Fibroblast of skin of scalp (primary cell): ENCODE data around the gene EFEMP1.
"Not testable (repeated sequence)": the region's sequence is repeated elsewhere in the genome, so short reads cannot be mapped to it uniquely, and the experiment has no call there.

ENCODE experiments used
- DNase-seq: peaks from one replicate; pipeline ENCODE4 v3.0.0-alpha.2; 2013

Gene EFEMP1

DNA sequence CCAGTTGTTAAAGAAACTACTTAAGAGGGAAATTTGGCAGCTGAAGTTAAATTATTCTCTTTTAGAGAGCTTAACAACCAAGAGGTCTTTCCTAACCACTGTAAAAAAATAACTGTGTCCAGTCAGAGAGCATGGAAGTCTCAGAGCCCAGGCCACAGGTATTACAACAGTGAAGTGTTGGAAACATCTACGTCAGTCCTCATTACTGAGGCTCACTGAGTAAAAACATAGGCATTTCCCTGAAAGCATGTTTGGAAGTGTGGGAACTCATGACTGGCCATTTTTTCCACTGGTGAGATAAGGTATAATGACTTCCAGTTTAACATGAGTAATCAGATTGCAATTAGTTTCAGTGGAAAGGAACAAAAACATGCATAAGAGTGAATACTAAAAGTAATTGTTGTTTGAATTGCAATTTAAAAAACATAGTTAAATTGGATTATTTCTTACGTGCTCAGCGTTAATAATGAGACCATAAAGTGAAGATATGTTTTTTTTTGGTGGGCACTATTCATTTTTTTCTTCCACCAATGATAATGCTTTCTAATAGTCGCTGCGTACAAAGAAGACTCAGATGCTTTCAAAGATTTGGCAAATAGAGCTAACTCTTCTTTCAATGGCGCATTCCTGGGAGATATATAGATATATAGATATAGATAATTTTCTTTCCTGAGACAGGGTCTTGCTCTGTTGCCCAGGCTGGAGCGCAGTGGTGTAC lies 60.8 kb downstream of the EFEMP1 start:
- peak; percentile 99 for DNase-seq

DNA sequence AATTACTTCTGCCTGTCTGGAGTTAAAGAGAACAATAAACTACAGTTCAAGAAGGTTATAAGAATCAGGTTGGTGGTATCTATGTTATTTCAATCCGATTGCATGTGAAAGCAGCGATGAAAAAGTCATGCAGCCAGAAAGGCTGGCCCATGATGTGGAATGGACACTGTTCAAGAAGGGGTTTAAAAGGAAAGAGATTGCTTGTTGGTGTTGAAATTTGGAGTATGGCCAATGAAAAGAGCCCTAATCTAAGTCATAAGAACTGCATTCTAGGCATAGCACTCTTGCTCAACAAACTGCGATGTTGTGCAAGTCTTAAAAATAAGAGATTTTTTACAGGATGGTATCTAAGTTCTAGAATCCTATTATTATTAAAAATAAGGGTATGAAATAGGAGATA lies 61.3 kb downstream of the EFEMP1 start:
- peak; percentile 96 for DNase-seq

DNA sequence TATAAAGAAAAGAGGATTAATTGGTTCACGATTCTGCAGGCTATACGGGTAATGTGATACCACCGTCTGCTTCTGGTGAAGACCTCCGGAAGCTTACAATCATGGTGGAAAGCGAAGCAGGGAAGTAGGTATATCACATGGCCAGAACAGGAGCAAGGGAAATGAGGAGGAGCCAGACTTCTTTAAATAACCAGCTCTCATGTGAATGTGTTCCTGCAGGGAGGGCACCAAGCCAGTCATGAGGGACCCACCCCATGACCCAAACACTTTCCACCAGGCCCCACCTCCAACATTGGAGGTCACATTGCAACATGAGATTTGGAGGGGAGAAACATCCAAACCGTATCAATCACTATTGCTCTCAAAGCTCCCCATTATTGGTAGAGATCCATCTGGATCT lies 61.8 kb downstream of the EFEMP1 start:
- DNase-seq: no peak

DNA sequence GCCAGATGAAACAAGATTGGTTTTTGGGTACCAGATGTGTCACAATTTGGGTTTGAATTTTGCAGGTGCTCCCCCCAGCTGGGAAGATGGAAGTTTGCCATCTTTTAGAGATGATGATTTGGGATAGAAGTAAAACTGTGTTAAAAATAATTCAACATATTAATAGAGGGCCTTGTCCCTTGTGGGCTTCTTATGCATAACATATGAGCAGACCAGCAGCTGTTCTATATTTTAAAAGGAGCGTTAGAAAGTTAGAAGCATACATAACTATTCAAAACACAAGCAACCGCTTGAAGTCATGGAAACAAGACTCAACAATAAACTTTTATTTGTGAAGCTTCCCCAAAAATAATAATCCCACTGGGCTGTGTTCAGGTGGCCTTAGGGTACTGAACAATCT lies 62.8 kb downstream of the EFEMP1 start:
- no peak for DNase-seq

DNA sequence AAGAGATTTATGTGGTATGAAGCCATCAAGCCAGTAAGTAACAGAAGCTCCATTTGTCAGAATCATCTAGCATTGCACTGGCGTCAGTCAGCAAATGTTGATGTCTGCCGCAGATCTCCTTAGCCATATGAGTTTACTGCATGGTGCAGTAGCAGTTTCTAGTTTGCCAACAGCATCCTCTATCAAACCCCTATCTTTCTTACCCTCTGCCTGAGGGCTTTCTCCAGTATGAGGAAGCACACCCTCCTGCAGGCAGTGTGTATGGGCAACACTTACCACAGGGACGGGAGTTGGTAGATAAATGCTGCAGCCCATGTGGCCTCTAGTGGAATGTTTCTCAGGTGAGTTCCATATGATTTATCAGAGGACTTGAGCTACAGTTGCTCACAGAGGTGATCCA lies 63.7 kb downstream of the EFEMP1 start:
- DNase-seq: no peak

DNA sequence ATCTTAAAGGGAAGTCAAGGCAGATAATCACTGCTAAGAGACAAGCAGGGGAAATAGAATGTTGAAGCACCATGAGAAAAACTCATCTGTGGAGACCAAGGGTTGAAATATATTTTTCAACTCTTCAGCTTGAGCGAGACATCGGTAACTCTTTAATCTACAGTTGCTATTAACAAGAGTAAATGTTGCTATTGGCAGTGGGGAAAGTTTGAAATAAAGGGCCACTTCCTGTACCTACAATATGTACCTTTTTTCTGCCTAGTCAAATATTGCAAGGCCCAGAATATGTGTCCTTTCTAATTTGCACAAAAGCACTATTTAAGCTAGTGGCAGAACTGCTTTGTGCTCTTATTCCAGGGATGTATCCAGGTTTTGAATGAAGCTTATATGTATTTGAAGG lies 65.8 kb downstream of the EFEMP1 start:
- DNase-seq: no peak

DNA sequence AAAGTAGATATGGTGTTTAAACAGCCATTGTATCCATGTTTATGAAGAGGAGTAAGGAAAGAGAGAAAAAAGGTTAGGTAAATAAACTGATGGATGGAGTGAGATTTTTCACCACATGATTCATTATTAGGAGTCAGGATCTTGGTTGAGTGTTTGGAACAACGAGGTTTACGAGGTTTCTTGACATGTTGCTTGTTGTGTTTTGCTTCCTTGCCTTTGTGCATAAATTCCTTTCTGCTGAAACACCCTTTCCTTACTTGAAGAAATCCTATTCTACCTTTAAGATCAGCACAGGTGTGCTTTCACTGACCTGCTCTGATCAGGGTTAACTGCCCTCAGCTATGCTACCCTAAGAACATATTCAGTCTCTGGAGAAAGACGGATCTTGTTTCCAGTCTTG lies 66.6 kb downstream of the EFEMP1 start:
- no peak for DNase-seq

DNA sequence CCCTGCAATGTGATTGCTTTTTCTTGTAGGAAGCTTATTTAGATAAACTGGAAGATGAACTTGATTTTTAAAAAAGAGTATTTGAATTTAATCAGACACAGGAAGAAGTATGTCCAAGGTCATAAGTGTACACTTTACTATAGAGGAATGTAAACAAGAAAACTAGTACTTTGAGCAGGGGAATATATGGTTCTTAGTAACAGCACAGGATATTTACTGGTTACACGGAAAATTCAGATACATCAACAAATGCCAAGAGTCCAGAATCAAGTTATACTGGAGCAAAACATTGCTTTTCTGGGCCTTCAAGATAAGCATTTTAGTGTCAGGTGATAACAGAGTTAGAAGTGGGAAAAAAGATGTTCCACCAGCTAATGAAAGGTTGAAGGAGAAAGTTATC lies 75.5 kb downstream of the EFEMP1 start:
- DNase-seq: no peak

DNA sequence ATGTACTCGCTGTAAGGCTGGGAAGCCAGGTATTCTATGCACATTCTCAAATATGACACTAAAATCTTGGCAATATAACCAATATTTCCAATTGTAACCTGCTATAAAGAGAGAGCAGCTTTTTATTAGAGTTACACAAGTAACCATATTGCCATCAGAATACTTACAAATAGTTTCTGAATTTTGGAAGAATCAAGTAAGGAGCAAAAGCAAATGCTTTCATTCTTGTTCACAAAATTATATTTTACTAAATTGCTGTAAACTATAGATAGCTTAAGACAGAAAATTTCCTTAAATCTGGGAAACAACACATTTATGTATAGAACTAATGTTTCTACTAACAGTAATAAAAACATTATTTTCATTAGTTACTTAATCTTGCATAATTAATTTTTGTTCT lies 77.2 kb downstream of the EFEMP1 start:
- DNase-seq: no peak

DNA sequence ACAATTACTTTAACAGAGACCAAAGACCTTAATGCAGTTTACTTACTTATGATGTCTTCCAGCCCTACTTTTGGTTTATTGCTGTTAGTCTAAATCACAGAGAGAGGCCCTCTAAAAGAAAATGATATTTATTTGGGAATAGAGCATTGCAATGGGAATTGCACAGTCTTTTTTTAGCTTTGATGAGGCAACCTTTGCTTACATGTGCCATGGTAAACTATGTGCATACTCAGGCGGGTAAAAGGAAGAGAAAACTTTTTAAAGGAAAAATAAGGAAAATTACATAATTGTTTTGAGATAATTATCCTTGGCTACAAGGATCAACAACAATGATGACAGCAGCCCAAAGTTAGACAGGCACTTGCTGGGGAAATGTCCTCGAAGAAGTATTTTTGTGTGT lies 78.6 kb downstream of the EFEMP1 start:
- DNase-seq: no peak

DNA sequence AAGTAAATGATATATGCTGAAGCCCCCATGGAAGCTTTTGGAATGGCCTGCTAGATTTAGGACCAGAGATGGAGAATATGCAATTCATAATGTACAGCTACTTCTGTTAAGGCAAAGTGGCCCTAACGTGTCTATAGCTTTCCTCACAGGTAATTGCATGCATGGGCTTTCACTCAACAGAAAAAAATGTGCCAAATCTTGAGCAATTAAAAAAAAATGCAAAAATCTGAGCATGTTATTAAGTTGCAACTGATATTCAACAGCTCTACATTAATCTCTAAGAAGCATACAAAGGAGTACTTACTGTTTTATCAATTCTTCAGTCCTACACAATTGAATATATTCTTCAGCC lies 79.6 kb downstream of the EFEMP1 start:
- no peak for DNase-seq

DNA sequence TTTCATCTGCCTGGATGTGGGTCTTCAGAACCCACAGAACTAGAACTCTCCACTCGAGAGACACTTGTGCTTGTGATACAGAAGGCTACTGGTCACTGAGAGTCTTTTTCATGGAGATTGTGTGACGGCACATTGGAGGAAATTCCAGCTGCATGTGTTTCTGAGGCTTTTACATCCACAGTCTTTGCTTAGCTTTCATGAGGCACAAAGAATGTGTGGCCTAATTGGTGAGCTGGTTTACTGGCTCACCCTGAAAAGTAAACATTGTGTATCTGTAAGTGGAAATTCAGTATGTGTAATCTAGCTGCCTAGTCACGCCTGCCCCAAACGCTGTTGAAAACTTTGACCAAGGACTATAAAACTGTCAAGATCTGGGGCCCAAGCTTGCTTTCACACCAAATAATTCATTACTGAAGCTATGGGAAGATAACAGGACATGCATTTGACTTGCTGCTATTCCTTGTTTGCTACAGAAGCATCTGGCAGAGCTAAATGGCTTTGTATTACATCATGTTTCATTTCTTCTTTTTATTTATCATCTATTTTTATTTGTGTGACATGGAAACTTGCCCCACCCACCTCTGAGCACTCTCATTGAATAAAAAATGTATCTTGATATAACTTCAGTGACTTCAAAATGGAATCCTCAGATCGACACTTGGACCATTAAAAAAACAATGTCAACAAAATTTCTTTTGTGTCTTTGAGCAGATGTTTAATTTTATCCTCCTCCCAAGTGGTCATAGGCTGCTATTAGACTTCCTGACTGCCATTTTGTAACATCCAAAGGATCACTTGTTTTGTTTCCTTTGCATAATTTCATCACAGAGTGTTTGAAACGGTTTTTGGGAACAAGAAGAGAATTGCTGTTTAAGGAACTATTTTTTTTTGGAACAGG lies 80.2 kb downstream of the EFEMP1 start:
- peak; percentile 87 for DNase-seq

DNA sequence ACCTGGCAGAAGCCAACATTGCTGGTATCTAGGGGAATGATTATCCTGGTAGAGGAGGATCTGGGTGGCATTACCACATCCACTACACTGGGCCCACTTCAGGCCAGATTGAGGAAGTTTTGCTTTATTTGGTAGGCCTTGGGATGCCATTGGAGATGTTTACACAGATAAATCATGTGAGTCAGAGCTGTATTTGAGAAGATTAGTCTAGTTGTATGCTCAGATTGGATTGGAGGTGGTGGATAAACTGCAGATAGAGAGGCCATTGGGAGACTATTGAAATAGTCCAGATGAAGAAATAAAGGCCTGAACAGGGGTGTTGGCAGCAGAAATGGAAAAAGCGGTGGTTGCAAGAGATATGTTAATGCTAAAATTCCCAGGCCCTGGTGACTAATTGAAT lies 81.5 kb downstream of the EFEMP1 start:
- DNase-seq: no peak

DNA sequence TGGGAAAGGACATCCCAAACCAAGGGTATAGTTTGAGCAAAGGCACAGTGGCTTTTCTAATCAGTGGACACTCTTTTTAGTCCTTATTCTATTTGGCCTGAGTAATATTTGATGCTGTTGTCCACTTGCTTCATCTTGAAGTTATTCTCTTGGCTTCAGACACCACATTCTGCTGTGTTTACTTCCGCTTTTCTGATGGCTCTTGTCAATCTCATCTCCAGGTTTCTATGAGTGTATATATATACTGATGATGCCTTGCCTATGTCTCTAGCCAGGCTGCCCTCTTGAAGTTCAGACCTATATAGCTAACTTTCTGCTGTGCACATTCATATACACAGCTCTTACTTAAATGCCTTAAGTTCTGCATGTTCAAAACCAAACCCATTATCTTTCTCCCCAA lies 83.1 kb downstream of the EFEMP1 start:
- DNase-seq: no peak

DNA sequence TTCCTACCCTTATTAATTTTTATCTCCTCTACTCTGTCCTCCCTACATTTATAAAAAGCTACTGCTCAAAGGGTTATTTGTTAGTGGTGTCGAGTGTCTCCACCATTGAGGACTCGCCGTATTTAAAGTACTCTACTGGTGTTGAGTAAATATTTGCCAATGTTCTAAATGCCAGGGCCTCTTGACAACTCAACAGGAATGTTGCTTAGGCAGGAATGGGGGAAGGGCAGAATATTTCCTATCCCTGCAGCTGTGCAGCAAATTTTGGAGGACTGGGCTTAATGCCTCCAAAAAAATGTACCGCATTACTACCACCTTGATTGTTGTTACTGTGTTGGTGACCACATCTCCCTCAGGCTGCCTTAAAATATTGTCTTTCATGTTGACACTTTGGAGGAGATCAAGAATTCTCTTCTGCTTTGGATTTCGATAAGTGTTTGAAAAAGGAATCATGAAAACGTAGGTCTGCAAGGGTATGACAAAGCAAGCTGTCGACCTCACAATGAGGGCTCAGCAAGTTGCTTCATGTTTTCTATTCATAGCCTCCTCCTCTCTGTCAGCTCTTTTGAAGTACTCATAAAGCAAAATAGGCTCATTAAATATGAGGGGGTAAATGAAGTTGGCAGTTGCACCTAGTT lies 84.3 kb downstream of the EFEMP1 start:
- DNase-seq: peak; percentile 55

DNA sequence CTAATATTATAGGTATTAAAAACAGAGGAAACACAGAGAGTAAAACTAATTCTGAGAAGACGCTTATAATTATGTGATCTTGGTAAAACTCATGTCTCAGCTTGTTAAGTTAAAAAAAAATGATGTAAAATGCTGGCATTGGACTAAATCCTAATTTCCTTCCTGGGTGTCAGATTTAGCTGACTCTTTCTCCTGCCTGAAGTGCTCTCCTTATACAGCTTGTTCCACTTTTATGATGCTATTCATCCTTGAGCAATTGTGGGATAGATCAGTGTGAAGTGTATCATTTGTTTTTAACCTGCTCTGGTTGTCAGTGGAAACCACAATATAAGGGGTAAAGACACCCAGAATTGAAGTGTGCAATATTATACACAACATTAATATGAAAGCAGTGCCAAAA lies 84.9 kb downstream of the EFEMP1 start:
- DNase-seq: no peak

DNA sequence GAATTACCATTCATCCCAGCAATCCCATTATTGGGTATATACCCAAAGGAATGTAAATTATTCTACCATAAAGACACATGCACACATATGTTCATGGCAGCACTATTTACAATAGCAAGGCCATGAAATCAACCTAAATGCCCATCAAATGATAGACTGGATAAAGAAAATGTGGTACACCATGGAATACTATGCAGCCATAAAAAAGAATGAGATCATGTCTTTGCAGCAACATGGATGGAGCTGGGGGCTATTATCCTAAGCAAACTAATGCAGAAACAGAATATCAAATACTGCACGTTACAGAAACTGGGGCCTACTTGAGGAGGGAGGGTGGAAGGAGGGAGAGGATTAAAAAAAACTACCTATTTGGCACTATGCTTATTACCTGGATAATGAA lies 85.5 kb downstream of the EFEMP1 start:
- DNase-seq: not testable (repeated sequence)

DNA sequence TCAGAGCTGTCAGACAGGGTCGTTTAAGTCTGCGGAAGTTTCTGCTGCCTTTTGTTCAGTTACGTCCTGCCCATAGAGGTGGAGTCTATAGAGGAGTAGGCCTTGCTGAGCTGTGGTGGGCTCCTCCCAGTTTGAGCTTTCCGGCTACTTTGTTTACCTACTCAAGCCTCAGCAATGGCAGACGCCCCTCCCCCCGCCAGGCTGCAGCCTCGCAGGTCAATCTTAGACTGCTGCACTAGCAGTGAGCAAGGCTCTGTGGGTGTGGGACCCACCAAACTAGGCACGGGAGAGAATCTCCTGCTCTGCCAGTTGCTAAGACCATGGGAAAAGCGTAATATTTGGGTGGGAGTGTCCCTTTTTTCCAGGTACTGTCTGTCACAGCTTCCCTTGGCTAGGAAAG lies 86.5 kb downstream of the EFEMP1 start:
- no peak for DNase-seq

DNA sequence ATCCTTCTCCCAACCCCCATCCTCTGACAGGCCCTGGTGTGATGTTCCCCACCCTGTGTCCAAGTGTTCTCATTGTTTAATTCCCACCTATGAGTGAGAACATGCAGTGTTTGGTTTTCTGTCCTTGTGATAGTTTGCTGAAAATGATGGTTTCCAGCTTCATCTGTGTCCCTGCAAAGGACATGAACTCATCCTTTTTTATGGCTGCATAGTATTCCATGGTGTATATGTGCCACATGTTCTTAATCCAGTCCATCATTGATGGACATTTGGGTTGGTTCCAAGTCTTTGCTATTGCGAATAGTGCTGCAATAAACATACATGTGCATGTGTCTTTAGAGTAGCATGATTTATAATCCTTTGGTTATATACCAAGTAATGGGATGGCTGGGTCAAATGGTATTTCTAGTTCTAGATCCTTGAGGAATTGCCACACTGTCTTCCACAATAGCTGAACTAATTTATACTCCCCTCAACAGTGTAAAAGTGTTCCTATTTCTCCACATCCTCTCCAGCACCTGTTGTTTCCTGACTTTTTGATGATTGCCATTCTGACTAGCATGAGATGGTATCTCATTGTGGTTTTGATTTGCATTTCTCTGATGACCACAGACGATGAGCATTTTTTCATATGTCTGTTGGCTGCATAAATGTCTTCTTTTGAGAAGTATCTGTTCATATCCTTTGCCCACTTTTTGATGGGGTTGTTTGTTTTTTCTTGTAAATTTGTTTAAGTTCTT lies 91.7 kb downstream of the EFEMP1 start:
- peak; percentile 47 for DNase-seq

DNA sequence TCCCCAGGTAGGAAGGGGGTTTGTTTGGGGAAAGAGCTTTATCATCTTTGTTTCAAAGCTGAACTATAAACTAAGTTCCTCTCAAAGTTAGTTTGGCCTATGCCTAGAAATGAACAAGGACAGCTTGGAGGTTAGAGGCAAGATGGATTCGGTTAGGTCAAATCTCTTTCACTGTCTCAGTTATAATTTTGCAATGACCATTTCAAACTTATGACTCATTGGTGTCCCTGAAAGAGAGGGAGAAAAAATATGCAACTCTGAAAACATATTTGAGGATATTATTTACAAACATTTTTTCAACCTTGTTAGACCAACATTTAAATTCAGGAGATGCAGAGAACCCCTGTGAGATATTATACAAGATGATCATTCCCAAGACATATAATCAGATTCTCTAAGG lies 95.7 kb downstream of the EFEMP1 start:
- DNase-seq: no peak

DNA sequence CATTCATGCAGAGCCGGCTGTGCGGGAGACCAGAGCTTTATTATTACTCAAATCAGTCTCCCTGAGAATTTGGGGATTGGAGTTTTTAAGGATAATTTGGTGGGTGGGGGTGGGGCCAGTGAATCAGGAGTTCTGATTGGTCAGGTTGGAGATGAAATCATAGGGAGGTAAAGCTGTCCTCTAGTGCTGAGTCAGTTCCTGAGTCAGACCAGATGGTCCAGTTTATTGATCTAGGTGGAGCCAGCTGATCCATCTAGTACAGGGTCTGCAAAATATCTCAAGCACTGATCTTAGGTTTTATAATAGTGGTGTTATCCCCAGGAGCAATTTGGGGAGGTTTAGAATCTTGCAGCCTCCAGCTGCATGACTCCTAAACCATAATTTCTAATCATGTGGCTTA lies 96.2 kb downstream of the EFEMP1 start:
- DNase-seq: peak; percentile 14

DNA sequence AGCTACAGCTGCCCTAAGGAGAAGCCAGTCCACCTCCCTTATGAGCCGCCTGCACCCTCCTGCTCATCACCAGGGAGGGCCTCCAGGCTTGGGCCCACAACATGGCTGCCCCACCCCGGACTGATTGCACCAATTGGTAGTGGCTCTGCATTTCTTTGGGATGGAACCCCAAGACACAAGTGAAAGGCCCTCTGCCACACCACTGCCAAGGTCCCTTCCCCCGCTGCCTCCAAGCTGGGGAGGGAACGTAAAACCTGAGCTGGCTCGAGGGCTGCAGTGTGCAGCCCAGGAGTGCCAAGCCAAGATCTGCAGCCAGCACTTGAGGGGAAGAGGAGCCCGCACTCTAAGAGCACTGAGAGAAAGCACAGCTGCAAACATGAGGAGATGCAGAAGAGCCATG lies 97.3 kb downstream of the EFEMP1 start:
- DNase-seq: no peak

DNA sequence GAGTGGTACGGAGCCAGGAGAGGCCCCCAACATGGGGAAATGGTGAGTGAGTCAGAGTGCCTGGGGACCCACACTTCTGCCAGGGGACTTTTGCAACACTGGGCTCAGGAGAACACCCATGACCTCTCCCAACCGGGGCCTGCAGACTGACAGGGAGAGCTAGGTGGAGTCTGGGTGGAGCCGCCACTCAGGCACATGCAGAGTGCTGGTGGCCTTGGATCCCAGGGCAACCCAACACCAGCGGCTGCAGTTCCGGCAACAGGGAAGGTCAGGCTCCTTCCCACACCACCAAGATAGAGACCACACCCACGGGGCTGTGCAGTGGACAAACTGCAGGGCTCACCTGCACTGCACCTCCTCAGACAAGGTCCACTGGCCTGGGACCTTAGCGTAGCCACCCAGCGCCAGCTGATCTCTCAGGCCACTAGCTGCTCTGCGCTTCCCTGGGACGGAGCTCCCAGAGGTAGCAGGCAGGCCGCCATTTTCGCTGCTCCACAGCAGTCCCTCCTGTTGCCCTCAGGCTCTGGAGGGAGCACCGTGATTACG lies 99.0 kb downstream of the EFEMP1 start:
- DNase-seq: no peak
